PFSK-1 (cell line): ENCODE results near the gene ATP13A2.

ENCODE experiments used
- POLR2AphosphoS5 ChIP-seq: IDR thresholded peaks from 2 replicates; pipeline ENCODE4 v1.6.1; 2012; ENCODE audit warnings: low read depth, mild to moderate bottlenecking, control low read depth, low read length, moderate library complexity
- SIN3A ChIP-seq: IDR thresholded peaks from 2 replicates; pipeline ENCODE4 v1.6.1; 2012; ENCODE audit warnings: mild to moderate bottlenecking, low read length, moderate library complexity, borderline replicate concordance; ENCODE audit not compliant: insufficient read depth
- TAF1 ChIP-seq: IDR thresholded peaks from 2 replicates; pipeline ENCODE4 v1.6.1; 2012; ENCODE audit warnings: low read length, control low read depth, borderline replicate concordance; ENCODE audit not compliant: insufficient read depth

DNA sequence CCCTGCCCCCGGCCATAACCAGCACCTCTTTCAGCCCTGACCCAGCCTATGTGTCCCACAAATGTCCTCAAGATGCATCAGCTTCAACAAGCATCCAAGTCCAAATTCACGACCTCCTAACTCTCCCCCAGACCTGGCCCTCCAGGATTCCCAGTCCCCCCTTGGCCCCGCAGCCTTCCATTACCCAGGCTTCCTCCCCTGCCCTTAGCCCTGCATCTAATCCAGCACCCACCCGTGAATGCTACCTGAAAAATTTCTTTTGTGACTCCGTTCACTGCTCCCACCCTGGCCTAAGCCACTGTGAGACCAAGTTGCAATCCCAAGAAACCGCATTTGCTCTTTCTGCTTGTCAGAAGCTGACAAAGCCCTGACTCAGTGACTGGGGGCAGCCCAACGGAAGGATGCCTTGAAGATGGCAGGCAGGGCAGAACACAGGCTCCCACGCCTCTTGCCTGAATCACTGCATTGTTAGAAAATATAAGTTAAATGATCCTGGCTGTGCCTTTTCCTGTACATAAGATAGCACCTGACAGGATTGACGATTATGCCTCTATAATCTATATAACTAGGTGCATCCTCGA is 30.4 kb downstream of the ATP13A2 start:
- TF ChIP-seq SIN3A, result no peak
- TF ChIP-seq TAF1, result no peak
- no peak for TF ChIP-seq POLR2AphosphoS5
